HG03060 (cell line): Measurements from ENCODE around the gene THAP6.
"Not testable (repeated sequence)": the region's sequence is repeated elsewhere in the genome, so short reads cannot be mapped to it uniquely, and the experiment has no call there.

Experiments used
- ATAC-seq: cut with Tn5 transposase; IDR thresholded peaks from one replicate; pipeline ENCODE4 v1.9.1; 2021; ENCODE audit warnings: low read depth, moderate number of reproducible peaks; ENCODE audit not compliant: unreplicated experiment

THAP6 gene

GRCh38 chr4:75514131-75514948, at the start of gene THAP6, which contains the start of gene RCHY1:
Gene THAP6 (plus strand): TSS chr4:75514473. CDS start chr4:75515453, 980 bp downstream.
Gene RCHY1 (minus strand): TSS chr4:75514403. CDS start chr4:75514286, 117 bp downstream.
- peak; percentile 93 for ATAC-seq

- no peak for ATAC-seq
These were observed 44.4 kb upstream of the THAP6 start for GRCh38 chr4:75469896-75470295.

- no peak for ATAC-seq
These were observed 43.5 kb upstream of the THAP6 start for GRCh38 chr4:75470738-75471137.

- ATAC-seq, result no peak
These were observed 37.1 kb upstream of the THAP6 start for GRCh38 chr4:75477201-75477600.

GRCh38 chr4:75484190-75484589, 30.1 kb upstream of the THAP6 start:
- no peak for ATAC-seq

- no peak for ATAC-seq
These were observed 24.1 kb upstream of the THAP6 start for GRCh38 chr4:75490155-75490554.

- no peak for ATAC-seq
These were observed 19.7 kb upstream of the THAP6 start for GRCh38 chr4:75494563-75494962.

- ATAC-seq, result no peak
These were observed 18.8 kb upstream of the THAP6 start for GRCh38 chr4:75495476-75495875.

- ATAC-seq, result no peak
These were observed 17.9 kb upstream of the THAP6 start for GRCh38 chr4:75496406-75496805.

- ATAC-seq, result no peak
These were observed 17.1 kb upstream of the THAP6 start for GRCh38 chr4:75497133-75497532.

GRCh38 chr4:75498041-75498440, 16.2 kb upstream of the THAP6 start:
- ATAC-seq, result no peak

- no peak for ATAC-seq
These were observed 14.4 kb upstream of the THAP6 start for GRCh38 chr4:75499900-75500299.

- no peak for ATAC-seq
These were observed 11.6 kb upstream of the THAP6 start for GRCh38 chr4:75502671-75503070.

GRCh38 chr4:75505630-75506029, 8.6 kb upstream of the THAP6 start:
- no peak for ATAC-seq

GRCh38 chr4:75509592-75509991, 4.7 kb upstream of the THAP6 start:
- not testable (repeated sequence) for ATAC-seq

GRCh38 chr4:75511841-75512240, 2.4 kb upstream of the THAP6 start:
- no peak for ATAC-seq

GRCh38 chr4:75512386-75513211, 1.7 kb upstream of the THAP6 start:
- ATAC-seq, result no peak

GRCh38 chr4:75513526-75514130, 645 bp upstream of the THAP6 start:
- ATAC-seq, result no peak

GRCh38 chr4:75514949-75515612, 808 bp downstream of the THAP6 start:
- no peak for ATAC-seq

- no peak for ATAC-seq
These were observed 1.9 kb downstream of the THAP6 start for GRCh38 chr4:75516144-75516543.

- ATAC-seq, result not testable (repeated sequence)
These were observed 5.2 kb downstream of the THAP6 start for GRCh38 chr4:75519452-75519851.
